HCT116 (cell line): ENCODE results near the gene NSUN2. TPM values are rescaled to one million over a fixed set of nuclear protein-coding genes. Genes with fewer than 3 reads are reported as not detected.

Source experiments
- ATAC-seq: fragments of 200-7000 bp; cut with Tn5 transposase; 2 replicates; pipeline ENCODE4 v1.9.1; 2020; ENCODE audit warnings: mild to moderate bottlenecking, moderate library complexity
- BruUV-seq: library from RNA; stranded (reverse); fragments of 400-500 nt; replicated peaks from 2 replicates; lab custom pipeline; 2021; lab: Mats Ljungman, UMichigan
- CTCF ChIA-PET: fragments of 300-600 bp; sonication (Branson Sonifier 250); formaldehyde crosslinking; loops from one replicate; lab custom pipeline; 2021; ENCODE audit warnings: antibody characterized with exemption; lab: Charles Lee
- POLR2A ChIA-PET: fragments of 300-600, 350-600 bp; sonication (Branson Sonifier 250); formaldehyde crosslinking; loops from one replicate; lab custom pipeline; 2021; ENCODE audit warnings: antibody characterized with exemption; lab: Charles Lee
- RAD21 ChIA-PET, 2 experiments: fragments of 300-600 bp; sonication (Branson Sonifier 250); formaldehyde crosslinking; loops; one replicate each; lab custom pipeline; 2023; ENCODE audit warnings: low total read pairs in 2 of 2; ENCODE audit not compliant: uncharacterized antibody in 2 of 2, unreplicated experiment in 2 of 2, low non-redundant PET in 1 of 2; lab: Charles Lee
- DNase-seq: peaks from one replicate; pipeline ENCODE4 v3.0.0-alpha.2; 2010; ENCODE audit warnings: low read depth, low spot score
- H2AFZ ChIP-seq: fragments of 200-600 bp; shearing (Covaris generic), sonication (generic); 2 replicates; pipeline ENCODE4 v1.6.1; 2017; ENCODE audit warnings: low read depth, mixed run types, mixed read lengths, antibody characterized with exemption, low read length; ENCODE audit not compliant: poor library complexity, severe bottlenecking
- H3K27ac ChIP-seq: 2 replicates; pipeline ENCODE4 v1.5.1; 2012; ENCODE audit warnings: low read depth, low read length
- H3K27me3 ChIP-seq: fragments of 200-600 bp; sonication (generic); 2 replicates; pipeline ENCODE4 v1.6.1; 2016; ENCODE audit warnings: mixed run types, low read length, mixed read lengths; ENCODE audit not compliant: insufficient read depth
- H3K36me3 ChIP-seq, 2 experiments: fragments of 200-500 bp in 1 of 2; fragments of 200-600 bp in 1 of 2; sonication (Bioruptor generic) in 1 of 2; sonication (generic) in 1 of 2; 2 replicates each; pipeline versions ENCODE4 v1.5.1 to v1.6.1; 2014 to 2016; ENCODE audit warnings: low read length in 2 of 2, inconsistent platforms in 1 of 2, mixed read lengths in 1 of 2, mixed run types in 1 of 2; ENCODE audit not compliant: insufficient read depth in 2 of 2, control insufficient read depth in 1 of 2
- H3K4me1 ChIP-seq, 2 experiments: fragments of 200-600 bp in 1 of 2; sonication (generic) in 1 of 2; 2 replicates each; pipeline versions ENCODE4 v1.5.1 to v1.6.1; 2012 to 2017; ENCODE audit warnings: low read length in 2 of 2, inconsistent platforms in 1 of 2, mild to moderate bottlenecking in 1 of 2, mixed read lengths in 1 of 2, mixed run types in 1 of 2, moderate library complexity in 1 of 2; ENCODE audit not compliant: insufficient read depth in 2 of 2, control insufficient read depth in 1 of 2
- H3K4me2 ChIP-seq: fragments of 200-600 bp; sonication (generic); 2 replicates; pipeline ENCODE4 v1.6.1; 2017; ENCODE audit warnings: mixed run types, low read length, mixed read lengths
- H3K4me3 ChIP-seq, 2 experiments: fragments of 200-600 bp in 1 of 2; sonication (generic) in 1 of 2; replicated peaks in 1 of 2; 2 replicates each; pipeline ENCODE4 v1.5.1; 2011 to 2016; ENCODE audit warnings: low read length in 2 of 2, control low read depth in 1 of 2, low read depth in 1 of 2, mild to moderate bottlenecking in 1 of 2, mixed read lengths in 1 of 2, mixed run types in 1 of 2
- H3K79me2 ChIP-seq: fragments of 200-600 bp; sonication (generic); 2 replicates; pipeline ENCODE4 v1.6.1; 2017; ENCODE audit warnings: mild to moderate bottlenecking, mixed run types, low read length, moderate library complexity, mixed read lengths; ENCODE audit not compliant: insufficient read depth
- H3K9ac ChIP-seq: fragments of 200-600 bp; sonication (generic); 2 replicates; pipeline ENCODE4 v1.6.1; 2016; ENCODE audit warnings: low read length, mixed read lengths
- H3K9me2 ChIP-seq: fragments of 200-600 bp; sonication (generic), shearing (Covaris generic); 2 replicates; pipeline ENCODE4 v1.6.1; 2017; ENCODE audit warnings: mixed run types, mild to moderate bottlenecking, moderate library complexity; ENCODE audit not compliant: insufficient read depth
- H3K9me3 ChIP-seq, 2 experiments: fragments of 200-500 bp in 1 of 2; fragments of 200-600 bp in 1 of 2; sonication (Bioruptor generic) in 1 of 2; sonication (generic) in 1 of 2; 2 replicates each; pipeline ENCODE4 v1.6.1; 2014 to 2017; ENCODE audit warnings: low read length in 2 of 2, mixed read lengths in 2 of 2, inconsistent platforms in 1 of 2, low read depth in 1 of 2, mild to moderate bottlenecking in 1 of 2, mixed run types in 1 of 2, moderate library complexity in 1 of 2; ENCODE audit not compliant: control insufficient read depth in 1 of 2, insufficient read depth in 1 of 2
- H4K20me1 ChIP-seq: fragments of 200-600 bp; sonication (generic), shearing (Covaris generic); 2 replicates; pipeline ENCODE4 v1.6.1; 2017; ENCODE audit warnings: mixed run types, mild to moderate bottlenecking, moderate library complexity; ENCODE audit not compliant: insufficient read depth
- CBX3 ChIP-seq: IDR thresholded peaks from 2 replicates; pipeline ENCODE4 v1.6.1; 2012; ENCODE audit warnings: low read depth
- EGR1 ChIP-seq: IDR thresholded peaks from 2 replicates; pipeline ENCODE4 v1.6.1; 2012; ENCODE audit warnings: low read depth
- ELF1 ChIP-seq: IDR thresholded peaks from 2 replicates; pipeline ENCODE4 v1.6.1; 2012; ENCODE audit warnings: low read depth, borderline replicate concordance
- FOSL1 ChIP-seq: IDR thresholded peaks from 2 replicates; pipeline ENCODE4 v1.6.1; 2012; ENCODE audit warnings: low read depth
- RAD21 ChIP-seq: IDR thresholded peaks from 2 replicates; pipeline ENCODE4 v1.6.1; 2012; ENCODE audit warnings: low read depth, mild to moderate bottlenecking
- SIN3A ChIP-seq: IDR thresholded peaks from 2 replicates; pipeline ENCODE4 v1.6.1; 2012; ENCODE audit warnings: low read depth
- SP1 ChIP-seq: IDR thresholded peaks from 2 replicates; pipeline ENCODE4 v1.6.1; 2012; ENCODE audit warnings: low read depth
- SRF ChIP-seq: IDR thresholded peaks from 2 replicates; pipeline ENCODE4 v1.6.1; 2012; ENCODE audit warnings: low read depth
- ZBTB33 ChIP-seq: IDR thresholded peaks from 2 replicates; pipeline ENCODE4 v1.6.1; 2011; ENCODE audit warnings: mild to moderate bottlenecking, low read length, moderate library complexity; ENCODE audit not compliant: insufficient replicate concordance; ENCODE audit errors: extremely low read depth
- intact Hi-C: fragments of 100-400 bp; cut with micrococcal nuclease; formaldehyde crosslinking; loops from 2 replicates; pipeline ENCODE4 v1.10.0; 2022
- total RNA-seq: library from RNA; stranded (reverse); gene quantifications from one replicate; pipeline ENCODE4 v1.2.1, GENCODE V29; 2021; ENCODE audit not compliant: unreplicated experiment
- TF ChIP-seq, protein P1 (sequence below), 3 experiments: fragments of 200-600 bp in 1 of 3; sonication (generic) in 1 of 3; IDR thresholded peaks in 2 of 3; conservative IDR thresholded peaks in 1 of 3; 2 replicates each; pipeline ENCODE4 v1.5.1; 2012 to 2017; ENCODE audit warnings: low read depth in 2 of 3, low read length in 2 of 3, antibody characterized with exemption in 1 of 3, borderline replicate concordance in 1 of 3, control low read depth in 1 of 3, mild to moderate bottlenecking in 1 of 3, mixed read lengths in 1 of 3, mixed run types in 1 of 3, moderate library complexity in 1 of 3; ENCODE audit not compliant: insufficient read depth in 1 of 3
- TF ChIP-seq, protein P2 (sequence below): IDR thresholded peaks from 2 replicates; pipeline ENCODE4 v1.6.1; 2012

Gene NSUN2
- total RNA-seq, 1 experiment from 2014 or later = 101 TPM

DNA sequence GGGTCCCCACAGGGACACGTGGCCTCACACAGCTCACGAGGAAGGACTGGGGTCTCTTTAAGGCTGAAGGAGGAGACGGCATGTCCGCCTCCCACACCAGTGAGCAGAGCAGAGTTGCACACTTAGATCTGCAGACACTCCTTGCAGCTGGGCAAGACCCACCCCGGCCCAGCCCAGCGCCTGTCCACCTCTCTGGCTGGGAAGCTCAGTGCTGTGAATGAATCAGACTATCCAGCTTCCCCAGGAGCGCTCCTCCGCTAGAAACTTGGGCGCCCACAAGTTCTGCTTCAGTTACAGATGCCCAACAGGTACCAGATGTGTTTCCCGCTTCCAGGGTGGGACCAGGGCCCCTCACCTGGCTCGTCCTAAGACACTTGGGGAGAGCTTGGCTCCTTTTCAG lies 78.9 kb downstream of the NSUN2 start (continued):
- TF ChIP-seq ZBTB33 (no peak), SRF (no peak), SIN3A (no peak), EGR1 (no peak)
- TF ChIP-seq, protein P1, sequence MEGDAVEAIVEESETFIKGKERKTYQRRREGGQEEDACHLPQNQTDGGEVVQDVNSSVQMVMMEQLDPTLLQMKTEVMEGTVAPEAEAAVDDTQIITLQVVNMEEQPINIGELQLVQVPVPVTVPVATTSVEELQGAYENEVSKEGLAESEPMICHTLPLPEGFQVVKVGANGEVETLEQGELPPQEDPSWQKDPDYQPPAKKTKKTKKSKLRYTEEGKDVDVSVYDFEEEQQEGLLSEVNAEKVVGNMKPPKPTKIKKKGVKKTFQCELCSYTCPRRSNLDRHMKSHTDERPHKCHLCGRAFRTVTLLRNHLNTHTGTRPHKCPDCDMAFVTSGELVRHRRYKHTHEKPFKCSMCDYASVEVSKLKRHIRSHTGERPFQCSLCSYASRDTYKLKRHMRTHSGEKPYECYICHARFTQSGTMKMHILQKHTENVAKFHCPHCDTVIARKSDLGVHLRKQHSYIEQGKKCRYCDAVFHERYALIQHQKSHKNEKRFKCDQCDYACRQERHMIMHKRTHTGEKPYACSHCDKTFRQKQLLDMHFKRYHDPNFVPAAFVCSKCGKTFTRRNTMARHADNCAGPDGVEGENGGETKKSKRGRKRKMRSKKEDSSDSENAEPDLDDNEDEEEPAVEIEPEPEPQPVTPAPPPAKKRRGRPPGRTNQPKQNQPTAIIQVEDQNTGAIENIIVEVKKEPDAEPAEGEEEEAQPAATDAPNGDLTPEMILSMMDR (IDR thresholded peaks at IDR 0.05 in 2 of 3, conservative IDR thresholded peaks at IDR 0.05 in 1 of 3; ENCODE audit: borderline replicate concordance in 1 of 3, insufficient read depth in 1 of 3, low read depth in 2 of 3, low read length in 2 of 3) = no peak

DNA sequence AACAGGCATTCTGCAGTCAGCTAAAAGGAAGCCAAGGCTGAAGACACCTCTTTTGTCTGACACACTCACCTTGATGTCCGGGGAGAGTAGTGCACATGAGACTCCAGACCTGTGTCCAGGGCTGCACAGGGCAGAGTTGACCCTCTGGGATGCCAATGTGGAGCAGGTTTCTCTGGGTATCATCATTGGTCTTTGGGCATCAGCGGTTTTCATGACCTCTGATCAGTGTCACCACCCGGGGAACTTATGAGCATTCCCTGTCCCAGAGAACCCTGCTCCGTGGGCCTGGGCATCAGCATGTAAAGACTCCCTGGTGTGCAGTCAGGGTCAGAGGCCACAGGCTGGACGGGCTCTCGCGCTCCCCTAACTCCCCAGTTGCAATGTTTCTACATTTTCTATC lies 80.2 kb downstream of the NSUN2 start:
- Histone ChIP-seq H3K27me3 (peaks cover 29% of the 10 kb centered on the region), H2AFZ (no peak overlapping the region), H3K27ac (no peak overlapping the region), H3K36me3 (no peaks in the 10 kb centered on the region), H3K4me1 (no peaks in the 10 kb centered on the region), H3K79me2 (no peaks in the 10 kb centered on the region), H3K9ac (no peak overlapping the region), H3K4me2 (no peak overlapping the region), H3K9me2 (no peaks in the 10 kb centered on the region), H3K9me3 (no peaks in the 10 kb centered on the region), H4K20me1 (no peaks in the 10 kb centered on the region), H3K4me3 (no peak overlapping the region)
- intact Hi-C loops = no loop called here
- no TSS peak for BruUV-seq
- ATAC-seq = no peak
- CTCF ChIA-PET = no interaction called here
- RAD21 ChIA-PET = no interaction called here
- POLR2A ChIA-PET = no interaction called here
- no peak for TF ChIP-seq FOSL1
- TF ChIP-seq ELF1 = no peak
- TF ChIP-seq SIN3A = no peak
- no peak for TF ChIP-seq RAD21
- TF ChIP-seq CBX3 = no peak
- no peak for TF ChIP-seq SRF
- TF ChIP-seq SP1 = no peak
- TF ChIP-seq, protein P2, sequence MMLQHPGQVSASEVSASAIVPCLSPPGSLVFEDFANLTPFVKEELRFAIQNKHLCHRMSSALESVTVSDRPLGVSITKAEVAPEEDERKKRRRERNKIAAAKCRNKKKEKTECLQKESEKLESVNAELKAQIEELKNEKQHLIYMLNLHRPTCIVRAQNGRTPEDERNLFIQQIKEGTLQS = no peak
- DNase-seq = no peak
